Right lobe of liver (tissue), 6 donors: ENCODE data around the gene ELMOD1. TPM values are rescaled to one million over a fixed set of nuclear protein-coding genes. Genes with fewer than 3 reads are reported as not detected.
A peak's percentile ranks its signal among the peaks of the same experiment; 100 is the strongest.

Experiments used
- ATAC-seq, 4 donors: fragments of 200-7000 bp; cut with Tn5 transposase; one replicate each; pipeline ENCODE4 v1.9.1; 2020; ENCODE audit warnings: mild to moderate bottlenecking in 4 of 4, moderate library complexity in 4 of 4
- DNase-seq, 3 donors: peaks; one replicate each; pipeline ENCODE4 v3.0.0-alpha.2; 2020
- H3K27ac ChIP-seq, 3 donors: fragments of 200-600 bp; one replicate each; pipeline ENCODE4 v1.8.0; 2022
- H3K27me3 ChIP-seq, 2 donors: fragments of 200-600 bp; one replicate each; pipeline ENCODE4 v1.8.0; 2022
- H3K36me3 ChIP-seq, 4 donors: fragments of 200-600 bp; sonication (generic) in 1 of 4; one replicate each; pipeline versions ENCODE4 v1.5.1 to v1.8.0; 2017 to 2022; ENCODE audit warnings: control low read depth in 1 of 4
- H3K4me1 ChIP-seq, 4 donors: fragments of 200-600 bp; sonication (generic) in 1 of 4; one replicate each; pipeline versions ENCODE4 v1.5.1 to v1.8.0; 2017 to 2022; ENCODE audit warnings: control low read depth in 1 of 4
- H3K4me3 ChIP-seq, 3 donors: fragments of 200-600 bp; one replicate each; pipeline ENCODE4 v1.8.0; 2022
- H3K9me3 ChIP-seq, 4 donors: fragments of 200-600 bp; sonication (generic) in 1 of 4; one replicate each; pipeline versions ENCODE4 v1.5.1 to v1.8.0; 2017 to 2022; ENCODE audit warnings: control low read depth in 1 of 4
- POLR2A ChIP-seq: fragments of 450-650 bp; IDR thresholded peaks from one replicate; pipeline ENCODE4 v1.6.1; 2017; ENCODE audit warnings: antibody characterized with exemption, mild to moderate bottlenecking
- WGBS: methylation state at CpG from one replicate; pipeline ENCODE4 v1.1.6; 2018; ENCODE audit warnings: low coverage, low lambda C conversion rate; ENCODE audit not compliant: insufficient coverage; ENCODE audit errors: missing lambda C conversion rate; 5-methylcytosine and 5-hydroxymethylcytosine counted together
- intact Hi-C, 2 donors: fragments of 100-400 bp; cut with DNase I; formaldehyde crosslinking; loops; one replicate each; pipeline versions ENCODE4 v1.11.2 to v1.14.1; 2022
- total RNA-seq, 6 experiments: library from RNA; depleted of rRNA in 2 of 6; stranded (reverse); fragments of >200 nt in 2 of 6; fragmentation: NEBNext Ultra II Directional in 3 of 6; extraction: Animal tissue kit (Norgen Biotek cat#: 25700) in 3 of 6; gene quantifications; one replicate each; pipeline versions ENCODE4 v1.1.0 to v1.2.4, GENCODE V29; 2016 to 2023
- TF ChIP-seq, protein P1 (sequence below), 4 donors: fragments of 200-600 bp in 3 of 4; fragments of 450-650 bp in 1 of 4; IDR thresholded peaks; one replicate each; pipeline versions ENCODE4 v1.5.1 to v1.8.0; 2016 to 2022; ENCODE audit warnings: antibody characterized with exemption in 4 of 4, mild to moderate bottlenecking in 2 of 4
- donor health status: DM: no; HTN: yes; CAD: no.
- donor health status: DM: no; HTN: no; CAD: no.
- donor health status: DM: no; HTN: no; CAD: no.
- donor health status: DM: no; HTN: yes; CAD: no.
- donor health status: DM: no; HTN: yes; CAD: no.

ELMOD1 gene
- total RNA-seq, 6 experiments from 2014 or later = 0.25 to 1.7 (median 0.42) TPM; not detected in 1

DNA sequence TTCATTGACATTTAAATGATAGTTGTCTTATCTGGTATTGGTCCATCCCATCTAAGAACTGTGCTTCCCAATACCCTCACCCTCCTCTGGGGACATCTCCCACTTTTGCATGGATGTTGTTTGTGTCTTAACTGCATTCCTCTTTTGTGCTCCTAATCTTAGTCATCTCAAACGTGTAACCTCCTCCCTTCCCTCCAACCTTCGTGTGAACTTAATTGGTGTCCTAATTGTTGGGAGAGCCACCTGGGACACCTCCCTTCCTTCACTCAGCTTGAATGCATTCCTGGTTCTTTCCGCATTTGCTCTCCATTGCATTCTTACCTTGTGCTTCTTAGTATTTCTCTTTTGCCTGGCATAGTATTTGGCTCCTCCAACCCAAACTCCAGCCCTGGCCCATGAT is 9.8 kb upstream of the ELMOD1 start:
- WGBS = 38% methylated on average over 3 of the region's 3 CpGs
- Histone ChIP-seq H3K27me3 (peaks cover 0 to 7% of the 10 kb centered on the region in 2 donors), H3K4me3 (no peak overlapping the region), H3K4me1 (no peaks in the 10 kb centered on the region), H3K27ac (no peak overlapping the region), H3K9me3 (no peaks in the 10 kb centered on the region), H3K36me3 (no peaks in the 10 kb centered on the region)
- ATAC-seq = no peak
- DNase-seq = no peak
- TF ChIP-seq, protein P1, sequence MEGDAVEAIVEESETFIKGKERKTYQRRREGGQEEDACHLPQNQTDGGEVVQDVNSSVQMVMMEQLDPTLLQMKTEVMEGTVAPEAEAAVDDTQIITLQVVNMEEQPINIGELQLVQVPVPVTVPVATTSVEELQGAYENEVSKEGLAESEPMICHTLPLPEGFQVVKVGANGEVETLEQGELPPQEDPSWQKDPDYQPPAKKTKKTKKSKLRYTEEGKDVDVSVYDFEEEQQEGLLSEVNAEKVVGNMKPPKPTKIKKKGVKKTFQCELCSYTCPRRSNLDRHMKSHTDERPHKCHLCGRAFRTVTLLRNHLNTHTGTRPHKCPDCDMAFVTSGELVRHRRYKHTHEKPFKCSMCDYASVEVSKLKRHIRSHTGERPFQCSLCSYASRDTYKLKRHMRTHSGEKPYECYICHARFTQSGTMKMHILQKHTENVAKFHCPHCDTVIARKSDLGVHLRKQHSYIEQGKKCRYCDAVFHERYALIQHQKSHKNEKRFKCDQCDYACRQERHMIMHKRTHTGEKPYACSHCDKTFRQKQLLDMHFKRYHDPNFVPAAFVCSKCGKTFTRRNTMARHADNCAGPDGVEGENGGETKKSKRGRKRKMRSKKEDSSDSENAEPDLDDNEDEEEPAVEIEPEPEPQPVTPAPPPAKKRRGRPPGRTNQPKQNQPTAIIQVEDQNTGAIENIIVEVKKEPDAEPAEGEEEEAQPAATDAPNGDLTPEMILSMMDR (IDR thresholded peaks at IDR 0.05) = no peak
- TF ChIP-seq POLR2A = no peak
- intact Hi-C loops = loop anchor here in 1 of 2 donors (10.0 kb wide), 1 partner anchor 104 kb away; no protein-coding TSS in a partner anchor

DNA sequence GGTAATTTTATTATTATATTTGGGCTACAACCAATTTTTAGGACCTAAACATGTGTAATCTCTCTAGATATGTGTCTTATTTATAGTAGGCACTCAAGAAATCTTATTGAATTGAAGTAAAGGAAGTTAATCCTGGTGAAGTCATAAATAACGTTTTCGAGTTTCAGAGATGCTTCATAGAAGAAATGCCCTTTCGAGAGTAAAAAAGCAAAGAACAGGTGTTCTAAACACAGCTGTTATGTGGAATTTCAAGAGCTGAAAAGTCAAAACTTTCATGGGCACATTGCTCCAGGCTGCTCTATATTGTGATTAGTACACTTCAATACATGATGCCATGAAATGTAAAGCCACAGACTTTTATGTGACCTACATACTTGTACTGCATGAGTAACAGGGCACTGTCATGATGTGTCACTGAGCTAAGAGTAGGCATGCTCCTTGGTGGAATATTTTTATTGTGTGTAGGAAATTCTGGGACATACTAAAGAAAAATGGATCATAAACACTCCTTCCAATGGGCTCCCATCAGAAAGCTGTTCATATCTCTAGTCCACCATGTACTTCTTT is 7.2 kb upstream of the ELMOD1 start:
- no peak for ATAC-seq
- intact Hi-C loops = loop anchor here in 1 of 2 donors (10.0 kb wide), 1 partner anchor 101 kb away; no protein-coding TSS in a partner anchor
- Histone ChIP-seq H3K4me1 (no peaks in the 10 kb centered on the region), H3K36me3 (no peaks in the 10 kb centered on the region), H3K9me3 (no peaks in the 10 kb centered on the region), H3K27ac (no peak overlapping the region), H3K4me3 (no peak overlapping the region), H3K27me3 (peaks cover 0 to 7% of the 10 kb centered on the region in 2 donors)
- WGBS = 49% methylated on average over 3 of the region's 3 CpGs
- TF ChIP-seq, protein P1 (IDR thresholded peaks at IDR 0.05) = no peak
- no peak for TF ChIP-seq POLR2A
- DNase-seq = no peak

GRCh38 chr11:107587306-107587979 is 3.5 kb upstream of the ELMOD1 start:
- WGBS = 57% methylated on average over 5 of the region's 5 CpGs
- Histone ChIP-seq H3K4me3 (no peak overlapping the region), H3K36me3 (no peaks in the 10 kb centered on the region), H3K9me3 (no peaks in the 10 kb centered on the region), H3K27ac (no peak overlapping the region), H3K27me3 (peaks cover 0 to 7% of the 10 kb centered on the region in 2 donors), H3K4me1 (peaks cover 0 to 5% (median 0%) of the 10 kb centered on the region in 4 donors)
- ATAC-seq (no peak), DNase-seq (no peak)
- intact Hi-C loops = loop anchor here in 1 of 2 donors (10.0 kb wide), 1 partner anchor 97 kb away; no protein-coding TSS in a partner anchor
- no peak for TF ChIP-seq POLR2A
- TF ChIP-seq, protein P1 (IDR thresholded peaks at IDR 0.05) = no peak

- H3K4me1 ChIP-seq = peaks cover 0 to 5% (median 0%) of the 10 kb centered on the region in 4 donors
- ATAC-seq = peak; percentile 44 to 51 (median 47)
- H3K9me3 ChIP-seq = no peaks in the 10 kb centered on the region
- H3K4me3 ChIP-seq = peak overlapping the region; percentile 47 to 68 (median 57)
- no peaks in the 10 kb centered on the region for H3K27me3 ChIP-seq
- intact Hi-C loops = no loop called here
- DNase-seq = peak in 1 of 3 donors; percentile 32
- WGBS = 0% methylated on average over 27 of the region's 49 CpGs
- no peak overlapping the region for H3K27ac ChIP-seq
- no peaks in the 10 kb centered on the region for H3K36me3 ChIP-seq
- no peak for TF ChIP-seq POLR2A
- TF ChIP-seq, protein P1 (IDR thresholded peaks at IDR 0.05) = no peak
Observed at GRCh38 chr11:107591378-107592230, 657 bp downstream of the ELMOD1 start.
